ENCODE measurements around the gene PTPRZ1. TPM values are rescaled to one million over a fixed set of nuclear protein-coding genes. Genes with fewer than 3 reads are reported as not detected.

PTPRZ1 gene
- 10 to 100 TPM in 5 of 8 experiments, 1 to 10 TPM in 3; 1.2 to 89.5 (median 20.8) TPM for total RNA-seq

GRCh38 chr7:121872831-121873288 lies at the start of gene PTPRZ1:
PTPRZ1 (plus strand) TSS chr7:121873161; CDS start chr7:121873500, 339 bp downstream.
- Histone ChIP-seq H3K4me3 (peak within 1 kb of the TSS; percentile 67 to 96 (median 70)), H3K4me1 (replicated peaks in 1 of 2) (peaks cover 0 to 5% of the 10 kb centered on the region in 2 donors), H3K27ac (peak within 1 kb of the TSS; percentile 54 to 62)
- 0 to 12% (median 0%) methylated on average over 1 to 5 of the region's 49 CpGs; no CpG with 5 or more reads in 4 of the 10 experiments for WGBS, 10 experiments
- in situ Hi-C loops (cut with MboI; ENCODE audit: low pct_unique_long_range_greater_than_20kb in 2 of 9, low sequenced_read_pairs in 9 of 9, unreplicated experiment in 9 of 9), result no loop called here
- ATAC-seq (replicated peaks in 6 of 8), result peak; percentile 81 to 90 (median 87)

- Histone ChIP-seq H3K27ac (no peak overlapping the region), H3K4me3 (no peak overlapping the region), H3K4me1 (replicated peaks in 1 of 2) (no peaks in the 10 kb centered on the region)
- in situ Hi-C loops (cut with MboI; ENCODE audit: low pct_unique_long_range_greater_than_20kb in 2 of 9, low sequenced_read_pairs in 9 of 9, unreplicated experiment in 9 of 9), result no loop called here
- WGBS, 10 experiments, result 20 to 100% (median 83%) methylated on average over 1 of the region's 1 CpG; no CpG with 5 or more reads in 4 of the 10 experiments
- ATAC-seq (replicated peaks in 6 of 8), result no peak
These were observed 48.7 kb upstream of the PTPRZ1 start for GRCh38 chr7:121824276-121824675.

GRCh38 chr7:121831351-121831750 lies 41.6 kb upstream of the PTPRZ1 start:
- H3K4me1 ChIP-seq (replicated peaks in 1 of 2), result peaks cover 2 to 5% of the 10 kb centered on the region in 2 donors
- WGBS, 10 experiments, result 11 to 84% (median 52%) methylated on average over 1 to 3 of the region's 3 CpGs; no CpG with 5 or more reads in 1 of the 10 experiments
- in situ Hi-C loops (cut with MboI; ENCODE audit: low pct_unique_long_range_greater_than_20kb in 2 of 9, low sequenced_read_pairs in 9 of 9, unreplicated experiment in 9 of 9), result no loop called here
- H3K4me3 ChIP-seq, result no peak overlapping the region
- ATAC-seq (replicated peaks in 6 of 8), result peak in 5 of 8 experiments; percentile 63 to 93 (median 79)
- H3K27ac ChIP-seq, result no peak overlapping the region

- Histone ChIP-seq H3K4me1 (replicated peaks in 1 of 2) (peaks cover 2 to 5% of the 10 kb centered on the region in 2 donors), H3K4me3 (no peak overlapping the region), H3K27ac (no peak overlapping the region)
- peak in 2 of 8 experiments; percentile 25 to 62 for ATAC-seq (replicated peaks in 6 of 8)
- whole genome bisulfite sequencing, 10 experiments, result 32 to 76% (median 49%) methylated on average over 3 to 5 of the region's 5 CpGs; no CpG with 5 or more reads in 2 of the 10 experiments
- in situ Hi-C loops (cut with MboI; ENCODE audit: low pct_unique_long_range_greater_than_20kb in 2 of 9, low sequenced_read_pairs in 9 of 9, unreplicated experiment in 9 of 9), result no loop called here
These were observed 41.2 kb upstream of the PTPRZ1 start for GRCh38 chr7:121831801-121832200.

GRCh38 chr7:121832347-121832746 lies 40.6 kb upstream of the PTPRZ1 start:
- Histone ChIP-seq H3K4me3 (no peak overlapping the region), H3K4me1 (replicated peaks in 1 of 2) (peaks cover 2 to 5% of the 10 kb centered on the region in 2 donors), H3K27ac (no peak overlapping the region)
- 14 to 97% (median 73%) methylated on average over 4 to 8 of the region's 8 CpGs; no CpG with 5 or more reads in 3 of the 10 experiments for WGBS, 10 experiments
- in situ Hi-C loops (cut with MboI; ENCODE audit: low pct_unique_long_range_greater_than_20kb in 2 of 9, low sequenced_read_pairs in 9 of 9, unreplicated experiment in 9 of 9), result no loop called here
- ATAC-seq (replicated peaks in 6 of 8), result peak in 3 of 8 experiments; percentile 51 to 69 (median 58)

GRCh38 chr7:121833991-121834390 lies 39.0 kb upstream of the PTPRZ1 start:
- Histone ChIP-seq H3K4me1 (replicated peaks in 1 of 2) (peaks cover 2 to 5% of the 10 kb centered on the region in 2 donors), H3K4me3 (no peak overlapping the region), H3K27ac (no peak overlapping the region)
- in situ Hi-C loops (cut with MboI; ENCODE audit: low pct_unique_long_range_greater_than_20kb in 2 of 9, low sequenced_read_pairs in 9 of 9, unreplicated experiment in 9 of 9), result no loop called here
- no peak for ATAC-seq (replicated peaks in 6 of 8)

- in situ Hi-C loops (cut with MboI; ENCODE audit: low pct_unique_long_range_greater_than_20kb in 2 of 9, low sequenced_read_pairs in 9 of 9, unreplicated experiment in 9 of 9), result no loop called here
- WGBS, 10 experiments, result 0 to 58% (median 0%) methylated on average over 1 of the region's 1 CpG; no CpG with 5 or more reads in 2 of the 10 experiments
- peak in 3 of 8 experiments; percentile 64 to 82 (median 66) for ATAC-seq (replicated peaks in 6 of 8)
- Histone ChIP-seq H3K27ac (no peak overlapping the region), H3K4me1 (replicated peaks in 1 of 2) (no peaks in the 10 kb centered on the region), H3K4me3 (no peak overlapping the region)
These were observed 35.5 kb upstream of the PTPRZ1 start for GRCh38 chr7:121837462-121837861.

- Histone ChIP-seq H3K27ac (no peak overlapping the region), H3K4me3 (no peak overlapping the region), H3K4me1 (replicated peaks in 1 of 2) (no peaks in the 10 kb centered on the region)
- in situ Hi-C loops (cut with MboI; ENCODE audit: low pct_unique_long_range_greater_than_20kb in 2 of 9, low sequenced_read_pairs in 9 of 9, unreplicated experiment in 9 of 9), result no loop called here
- WGBS, 10 experiments, result 0 to 87% (median 42%) methylated on average over 1 to 4 of the region's 4 CpGs; no CpG with 5 or more reads in 2 of the 10 experiments
- no peak for ATAC-seq (replicated peaks in 6 of 8)
These were observed 25.9 kb upstream of the PTPRZ1 start for GRCh38 chr7:121847041-121847440.

GRCh38 chr7:121853307-121853706 lies 19.7 kb upstream of the PTPRZ1 start:
- in situ Hi-C loops (cut with MboI; ENCODE audit: low pct_unique_long_range_greater_than_20kb in 2 of 9, low sequenced_read_pairs in 9 of 9, unreplicated experiment in 9 of 9), result no loop called here

GRCh38 chr7:121860953-121861352 lies 12.0 kb upstream of the PTPRZ1 start:
- ATAC-seq (replicated peaks in 6 of 8), result no peak
- in situ Hi-C loops (cut with MboI; ENCODE audit: low pct_unique_long_range_greater_than_20kb in 2 of 9, low sequenced_read_pairs in 9 of 9, unreplicated experiment in 9 of 9), result no loop called here
- no peaks in the 10 kb centered on the region for H3K4me1 ChIP-seq (replicated peaks in 1 of 2)
- H3K4me3 ChIP-seq, result no peak overlapping the region
- H3K27ac ChIP-seq, result no peak overlapping the region

More at GRCh38 chr7:121853307-121853706, 19.7 kb upstream of the PTPRZ1 start:
- Histone ChIP-seq H3K4me3 (no peak overlapping the region), H3K27ac (no peak overlapping the region), H3K4me1 (replicated peaks in 1 of 2) (no peaks in the 10 kb centered on the region)
- 21 to 100% (median 75%) methylated on average over 1 to 2 of the region's 2 CpGs for WGBS, 10 experiments
- no peak for ATAC-seq (replicated peaks in 6 of 8)

GRCh38 chr7:121862591-121862990 lies 10.4 kb upstream of the PTPRZ1 start:
- Histone ChIP-seq H3K4me3 (no peak overlapping the region), H3K27ac (no peak overlapping the region), H3K4me1 (replicated peaks in 1 of 2) (no peaks in the 10 kb centered on the region)
- WGBS, 10 experiments, result 26 to 94% (median 88%) methylated on average over 2 to 4 of the region's 4 CpGs; no CpG with 5 or more reads in 3 of the 10 experiments
- ATAC-seq (replicated peaks in 6 of 8), result no peak
- in situ Hi-C loops (cut with MboI; ENCODE audit: low pct_unique_long_range_greater_than_20kb in 2 of 9, low sequenced_read_pairs in 9 of 9, unreplicated experiment in 9 of 9), result no loop called here

- peaks cover 0 to 5% of the 10 kb centered on the region in 2 donors for H3K4me1 ChIP-seq (replicated peaks in 1 of 2)
- no peak for ATAC-seq (replicated peaks in 6 of 8)
- in situ Hi-C loops (cut with MboI; ENCODE audit: low pct_unique_long_range_greater_than_20kb in 2 of 9, low sequenced_read_pairs in 9 of 9, unreplicated experiment in 9 of 9), result no loop called here
- no peak overlapping the region for H3K27ac ChIP-seq
- no peak overlapping the region for H3K4me3 ChIP-seq
These were observed 1.8 kb upstream of the PTPRZ1 start for GRCh38 chr7:121871188-121871587.

- in situ Hi-C loops (cut with MboI; ENCODE audit: low pct_unique_long_range_greater_than_20kb in 2 of 9, low sequenced_read_pairs in 9 of 9, unreplicated experiment in 9 of 9), result no loop called here
- H3K4me3 ChIP-seq, result peak overlapping the region; percentile 67 to 96 (median 70)
- peak; percentile 56 to 76 (median 69) for ATAC-seq (replicated peaks in 6 of 8)
- WGBS, 10 experiments, result 0 to 30% (median 0%) methylated on average over 1 to 13 of the region's 51 CpGs; no CpG with 5 or more reads in 1 of the 10 experiments
- H3K4me1 ChIP-seq (replicated peaks in 1 of 2), result peaks cover 0 to 5% of the 10 kb centered on the region in 2 donors
- H3K27ac ChIP-seq, result peak overlapping the region; percentile 54 to 62
These were observed 581 bp downstream of the PTPRZ1 start for GRCh38 chr7:121873289-121874194.
